Naive B cell (primary cell): ENCODE data around the gene PMEPA1. TPM values are rescaled to one million over a fixed set of nuclear protein-coding genes. Genes with fewer than 3 reads are reported as not detected.

Source experiments
- ATAC-seq, 2 donors: fragments of 150-1000 bp; cut with Tn5 transposase; 2 replicates each; pipeline ENCODE4 v1.10.0; 2021; ENCODE audit warnings: low read depth in 2 of 2, mild to moderate bottlenecking in 2 of 2, moderate library complexity in 2 of 2
- DNase-seq: peaks from one replicate; pipeline ENCODE4 v3.0.0; 2022
- H3K27ac Mint-ChIP-seq, 6 donors: one replicate each; pipeline ENCODE4 v1.8.0; 2020 to 2022; ENCODE audit warnings: mild to moderate bottlenecking in 6 of 6, mixed read lengths in 6 of 6, moderate library complexity in 5 of 6, inconsistent platforms in 2 of 6
- H3K27me3 Mint-ChIP-seq, 3 donors: one replicate each; pipeline ENCODE4 v1.8.0; 2021 to 2022; ENCODE audit warnings: mixed read lengths in 3 of 3, mild to moderate bottlenecking in 1 of 3
- H3K36me3 Mint-ChIP-seq, 2 donors: one replicate each; pipeline ENCODE4 v1.8.0; 2020 to 2022; ENCODE audit warnings: mixed read lengths in 2 of 2, inconsistent platforms in 1 of 2, mild to moderate bottlenecking in 1 of 2
- H3K4me1 Mint-ChIP-seq, 3 donors: one replicate each; pipeline ENCODE4 v1.8.0; 2020 to 2022; ENCODE audit warnings: mixed read lengths in 3 of 3, inconsistent platforms in 1 of 3, mild to moderate bottlenecking in 1 of 3, moderate library complexity in 1 of 3
- H3K4me3 Mint-ChIP-seq, 8 donors: one replicate each; pipeline ENCODE4 v1.8.0; 2020 to 2022; ENCODE audit warnings: mild to moderate bottlenecking in 8 of 8, mixed read lengths in 8 of 8, moderate library complexity in 8 of 8, inconsistent platforms in 2 of 8
- H3K9me3 Mint-ChIP-seq, 7 donors: one replicate each; pipeline ENCODE4 v1.8.0; 2020 to 2022; ENCODE audit warnings: mixed read lengths in 7 of 7, mild to moderate bottlenecking in 5 of 7, inconsistent platforms in 2 of 7, moderate library complexity in 1 of 7
- polyA plus RNA-seq, 6 donors: library from polyadenylated mRNA; unstranded; fragments of 300-500 nt; fragmentation: Illumina TruSeq; gene quantifications; one replicate each; pipeline ENCODE4 v1.2.3, GENCODE V29; 2021; ENCODE audit warnings: low read depth in 6 of 6

The PMEPA1 gene
- polyA plus RNA-seq, 6 donors from 2014 or later, result 7.6 to 18.7 (median 12.5) TPM

DNA sequence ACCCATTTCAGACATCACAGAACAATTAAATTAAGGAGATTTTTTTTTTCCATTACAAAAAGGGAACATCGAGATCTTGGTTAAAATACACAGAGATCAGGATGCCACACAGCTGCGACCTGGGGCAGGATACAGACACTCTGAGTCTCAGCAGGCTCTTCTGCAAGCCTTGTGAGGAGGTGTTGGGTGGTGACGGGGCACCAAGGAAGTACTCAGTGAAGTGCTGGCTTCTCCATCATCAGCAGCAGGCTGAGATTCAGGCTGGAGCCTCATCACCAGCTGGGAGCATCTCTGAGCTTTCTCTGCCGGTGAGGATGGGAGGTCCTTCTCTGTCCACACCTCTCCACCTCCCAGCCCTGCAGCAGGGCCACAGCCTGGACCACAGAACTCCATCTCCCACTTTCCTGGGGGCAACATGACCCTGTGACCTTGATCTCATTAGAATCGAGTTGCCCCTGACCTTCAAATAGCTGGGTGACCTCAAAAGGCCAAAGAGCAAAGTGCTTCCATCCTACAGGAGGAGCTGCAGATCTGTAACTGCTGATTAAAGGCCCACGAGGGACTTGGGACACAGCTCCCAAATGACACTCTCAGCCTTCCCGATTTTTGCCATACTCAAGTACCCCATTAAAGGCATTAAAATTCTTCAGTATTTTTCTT is 16.0 kb downstream of the PMEPA1 start:
- no peaks in the 10 kb centered on the region for H3K27me3 Mint-ChIP-seq
- H3K36me3 Mint-ChIP-seq, result no peaks in the 10 kb centered on the region
- peaks cover 63 to 96% (median 92%) of the 10 kb centered on the region in 3 donors for H3K4me1 Mint-ChIP-seq
- ATAC-seq, result peak; percentile 34 to 50
- H3K4me3 Mint-ChIP-seq, result peak overlapping the region; percentile 31 to 81 (median 70)
- H3K27ac Mint-ChIP-seq, result peak overlapping the region; percentile 57 to 91 (median 84)
- H3K9me3 Mint-ChIP-seq, result no peaks in the 10 kb centered on the region
- no peak for DNase-seq

DNA sequence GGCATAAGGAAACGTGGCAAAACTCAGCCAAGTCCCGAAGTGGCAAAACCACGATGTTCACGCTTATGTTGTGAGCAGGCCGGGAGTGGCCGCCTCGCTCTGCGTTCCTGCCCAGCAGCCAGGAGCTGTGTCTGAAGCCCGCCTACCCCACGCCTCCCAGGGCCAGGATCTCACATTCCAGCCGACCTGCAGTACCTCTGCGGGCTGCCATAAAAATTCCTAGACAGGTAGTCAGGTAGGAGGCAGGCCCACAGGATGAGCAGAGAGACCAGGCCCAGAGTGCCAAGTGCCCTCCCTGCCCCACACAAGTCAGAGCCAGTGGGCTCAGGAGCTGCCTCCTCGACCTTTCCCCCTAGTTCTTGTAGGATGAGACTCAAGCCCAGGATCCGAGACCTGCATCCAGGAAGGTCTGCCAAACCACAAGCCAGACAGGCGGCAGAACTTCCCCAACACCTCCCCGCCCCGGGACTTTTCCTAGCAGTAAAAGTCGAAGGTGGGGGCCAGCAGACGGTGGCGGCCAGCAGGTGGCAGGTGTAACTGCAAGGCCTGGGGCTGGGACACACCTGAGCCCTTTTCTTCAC is 16.7 kb downstream of the PMEPA1 start:
- Mint-ChIP-seq H3K9me3 (no peaks in the 10 kb centered on the region), H3K27ac (peak overlapping the region; percentile 82 to 91 (median 85)), H3K4me3 (peak overlapping the region; percentile 16 to 81 (median 70)), H3K36me3 (no peaks in the 10 kb centered on the region), H3K4me1 (peaks cover 62 to 96% (median 92%) of the 10 kb centered on the region in 3 donors), H3K27me3 (no peaks in the 10 kb centered on the region)
- ATAC-seq (peak; percentile 31 to 51), DNase-seq (no peak)

DNA sequence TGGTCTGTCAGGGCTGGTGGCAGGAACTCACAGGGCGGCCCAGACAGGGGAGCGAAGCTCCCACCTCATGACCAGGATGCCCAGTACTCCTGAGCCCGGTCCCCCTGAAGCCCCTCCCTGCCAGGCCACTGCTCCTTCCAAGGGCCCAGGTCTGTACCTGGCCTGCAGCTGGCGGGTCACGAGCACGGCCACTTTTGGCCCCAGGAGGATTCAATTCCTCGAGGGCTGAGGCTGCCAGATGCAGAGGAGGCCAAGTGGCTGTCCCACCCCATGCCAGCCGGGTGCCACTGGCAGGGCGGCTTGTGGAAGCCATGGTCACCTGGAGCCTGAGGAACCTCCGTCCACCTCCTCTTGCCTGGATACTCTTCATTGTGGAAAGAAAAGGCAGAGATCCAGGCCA is 17.4 kb downstream of the PMEPA1 start:
- no peak for DNase-seq
- no peak for ATAC-seq
- no peaks in the 10 kb centered on the region for H3K9me3 Mint-ChIP-seq
- peak overlapping the region in 4 of 6 donors; percentile 65 to 94 (median 91) for H3K27ac Mint-ChIP-seq
- peaks cover 62 to 96% (median 92%) of the 10 kb centered on the region in 3 donors for H3K4me1 Mint-ChIP-seq
- H3K36me3 Mint-ChIP-seq, result no peaks in the 10 kb centered on the region
- H3K4me3 Mint-ChIP-seq, result peak overlapping the region in 6 of 8 donors; percentile 75 to 87 (median 78)
- H3K27me3 Mint-ChIP-seq, result no peaks in the 10 kb centered on the region

DNA sequence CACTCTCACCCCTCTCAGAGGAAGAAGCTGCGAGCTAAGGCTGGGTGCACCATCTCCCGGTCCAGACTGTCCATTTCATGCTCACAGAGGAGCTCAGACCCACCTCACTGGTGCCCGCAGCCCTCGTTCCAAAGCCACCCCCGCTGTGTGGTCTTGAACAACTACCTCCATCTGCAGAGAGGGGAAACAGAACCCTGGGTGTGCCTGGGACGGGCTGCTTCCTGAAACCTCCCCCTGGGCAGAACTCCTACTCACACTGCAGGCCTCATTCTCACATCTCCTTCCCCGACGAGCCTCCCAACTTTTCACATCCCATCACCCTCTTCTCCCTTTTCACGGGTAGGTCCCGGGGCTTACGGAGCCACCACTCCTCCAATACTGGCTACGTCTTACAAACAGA is 18.1 kb downstream of the PMEPA1 start:
- Mint-ChIP-seq H3K4me1 (peaks cover 62 to 96% (median 92%) of the 10 kb centered on the region in 3 donors), H3K9me3 (no peaks in the 10 kb centered on the region), H3K27me3 (no peaks in the 10 kb centered on the region), H3K36me3 (peaks cover 6% of the 10 kb centered on the region in 2 donors), H3K27ac (peak overlapping the region in 5 of 6 donors; percentile 51 to 94 (median 91)), H3K4me3 (peak overlapping the region; percentile 51 to 87 (median 78))
- DNase-seq (no peak), ATAC-seq (peak; percentile 25 to 37)

DNA sequence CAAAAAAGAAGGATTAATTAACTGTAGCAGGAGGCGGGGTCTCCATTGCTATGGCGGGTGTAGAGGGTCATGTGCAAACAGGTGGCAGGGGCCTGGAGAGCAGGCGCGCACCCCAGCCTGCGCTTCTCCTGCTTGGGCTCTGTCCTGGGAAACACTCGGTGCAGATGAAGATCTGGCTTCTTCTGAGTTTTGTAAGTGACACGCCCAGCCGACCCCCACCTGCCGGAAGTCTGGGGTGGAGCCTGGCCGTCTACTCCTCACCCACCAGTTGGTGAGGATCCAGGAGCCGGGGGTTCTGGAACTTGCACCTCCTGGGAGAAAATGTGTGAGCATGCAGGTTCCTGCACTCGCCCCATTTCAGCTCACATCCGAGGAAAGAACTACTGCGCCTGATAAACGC is 19.3 kb downstream of the PMEPA1 start:
- H3K36me3 Mint-ChIP-seq, result peaks cover 6 to 7% of the 10 kb centered on the region in 2 donors
- H3K9me3 Mint-ChIP-seq, result no peaks in the 10 kb centered on the region
- H3K4me1 Mint-ChIP-seq, result peaks cover 68 to 96% (median 92%) of the 10 kb centered on the region in 3 donors
- DNase-seq (no peak), ATAC-seq (no peak)
- H3K4me3 Mint-ChIP-seq, result peak overlapping the region in 2 of 8 donors; percentile 12 to 75
- peak overlapping the region in 1 of 6 donors; percentile 62 for H3K27ac Mint-ChIP-seq
- no peaks in the 10 kb centered on the region for H3K27me3 Mint-ChIP-seq

DNA sequence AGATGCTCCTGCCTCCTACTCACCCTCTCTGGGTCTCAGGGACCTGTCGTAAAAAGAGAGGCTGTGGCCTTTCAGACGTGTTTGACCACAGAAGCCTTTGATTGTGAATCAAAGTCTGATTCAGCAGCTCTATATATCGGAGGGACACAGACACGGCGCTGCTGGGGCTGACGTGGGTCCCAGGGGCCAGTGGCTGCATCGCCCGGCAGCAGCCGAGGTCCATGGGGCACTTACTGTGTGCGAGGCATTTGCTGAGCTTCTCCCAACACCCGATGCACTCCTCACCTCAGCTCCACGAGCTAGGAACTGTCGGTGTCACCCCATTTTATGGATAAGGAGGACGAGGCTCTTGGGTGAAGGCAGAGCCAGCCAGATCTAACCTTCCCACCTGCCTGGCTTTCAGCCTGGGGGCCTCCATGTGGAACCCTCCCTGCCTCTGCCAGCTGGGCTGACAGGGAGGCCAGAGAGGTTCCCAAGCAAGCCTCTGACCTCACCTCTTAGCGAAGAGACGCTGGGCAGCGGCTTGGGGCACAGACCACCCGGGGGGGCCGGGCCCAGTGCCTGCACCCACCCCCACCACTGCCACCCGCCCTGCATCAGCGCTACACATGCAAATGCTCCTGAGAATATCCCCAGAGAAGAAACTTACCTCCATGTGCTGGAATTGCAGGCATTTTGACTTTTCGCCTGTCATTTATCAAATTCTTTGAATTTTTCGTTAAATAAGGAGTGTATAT is 19.9 kb downstream of the PMEPA1 start:
- Mint-ChIP-seq H3K9me3 (no peaks in the 10 kb centered on the region), H3K36me3 (peaks cover 6 to 7% of the 10 kb centered on the region in 2 donors), H3K27me3 (no peaks in the 10 kb centered on the region), H3K4me1 (peaks cover 72 to 96% (median 93%) of the 10 kb centered on the region in 3 donors), H3K27ac (peak overlapping the region in 5 of 6 donors; percentile 12 to 100 (median 49)), H3K4me3 (peak overlapping the region in 1 of 8 donors; percentile 24)
- ATAC-seq, result no peak
- DNase-seq, result no peak

DNA sequence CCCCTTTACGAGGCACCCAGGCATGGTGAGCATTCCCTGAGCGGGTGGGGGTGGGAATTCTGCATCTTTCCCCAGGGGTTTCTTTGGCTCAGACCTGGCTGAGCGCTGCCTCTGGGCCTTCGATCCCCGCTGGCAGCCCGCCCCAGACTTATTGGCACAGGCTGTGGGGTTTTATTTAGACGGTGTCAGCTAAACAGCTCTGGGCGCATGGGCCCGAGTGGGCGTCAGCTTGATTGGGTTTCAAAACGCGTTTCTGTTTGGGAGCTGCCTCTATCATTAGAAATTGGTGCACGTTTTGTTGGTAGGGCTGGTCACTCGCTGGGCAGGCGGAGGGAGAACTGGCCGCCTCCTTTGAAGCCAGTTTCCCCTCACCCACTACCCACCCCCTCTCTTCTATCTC is 21.0 kb downstream of the PMEPA1 start:
- H3K4me3 Mint-ChIP-seq, result peak overlapping the region in 3 of 8 donors; percentile 37 to 71 (median 44)
- no peak for DNase-seq
- ATAC-seq, result no peak
- peaks cover 6 to 7% of the 10 kb centered on the region in 2 donors for H3K36me3 Mint-ChIP-seq
- no peaks in the 10 kb centered on the region for H3K27me3 Mint-ChIP-seq
- H3K27ac Mint-ChIP-seq, result peak overlapping the region in 1 of 6 donors; percentile 100
- H3K4me1 Mint-ChIP-seq, result peaks cover 71 to 96% (median 93%) of the 10 kb centered on the region in 3 donors
- no peaks in the 10 kb centered on the region for H3K9me3 Mint-ChIP-seq

DNA sequence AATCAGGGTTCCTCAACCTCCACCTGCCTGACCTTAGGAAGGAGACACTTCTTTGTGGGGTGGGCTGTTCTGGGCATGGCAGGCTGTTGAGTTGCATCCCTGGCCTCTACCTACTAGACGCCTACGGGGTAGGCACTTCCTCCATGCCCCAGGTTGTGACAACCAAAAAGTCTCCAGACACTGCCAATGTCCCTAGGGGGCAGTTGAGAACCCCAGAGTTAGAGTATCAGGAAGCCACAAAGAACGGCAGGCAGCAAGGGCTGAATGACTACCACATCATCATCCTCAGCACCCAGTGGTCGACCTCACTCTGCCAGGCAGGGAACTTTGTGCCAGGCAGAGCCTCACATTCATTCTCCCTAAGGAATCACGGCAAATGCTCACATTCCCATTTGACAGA is 21.5 kb downstream of the PMEPA1 start:
- peak; percentile 66 for ATAC-seq
- H3K36me3 Mint-ChIP-seq, result peaks cover 6 to 7% of the 10 kb centered on the region in 2 donors
- peak overlapping the region; percentile 81 to 100 (median 87) for H3K27ac Mint-ChIP-seq
- peaks cover 69 to 96% (median 93%) of the 10 kb centered on the region in 3 donors for H3K4me1 Mint-ChIP-seq
- H3K4me3 Mint-ChIP-seq, result peak overlapping the region in 7 of 8 donors; percentile 22 to 83 (median 64)
- no peaks in the 10 kb centered on the region for H3K27me3 Mint-ChIP-seq
- no peaks in the 10 kb centered on the region for H3K9me3 Mint-ChIP-seq
- DNase-seq, result no peak

DNA sequence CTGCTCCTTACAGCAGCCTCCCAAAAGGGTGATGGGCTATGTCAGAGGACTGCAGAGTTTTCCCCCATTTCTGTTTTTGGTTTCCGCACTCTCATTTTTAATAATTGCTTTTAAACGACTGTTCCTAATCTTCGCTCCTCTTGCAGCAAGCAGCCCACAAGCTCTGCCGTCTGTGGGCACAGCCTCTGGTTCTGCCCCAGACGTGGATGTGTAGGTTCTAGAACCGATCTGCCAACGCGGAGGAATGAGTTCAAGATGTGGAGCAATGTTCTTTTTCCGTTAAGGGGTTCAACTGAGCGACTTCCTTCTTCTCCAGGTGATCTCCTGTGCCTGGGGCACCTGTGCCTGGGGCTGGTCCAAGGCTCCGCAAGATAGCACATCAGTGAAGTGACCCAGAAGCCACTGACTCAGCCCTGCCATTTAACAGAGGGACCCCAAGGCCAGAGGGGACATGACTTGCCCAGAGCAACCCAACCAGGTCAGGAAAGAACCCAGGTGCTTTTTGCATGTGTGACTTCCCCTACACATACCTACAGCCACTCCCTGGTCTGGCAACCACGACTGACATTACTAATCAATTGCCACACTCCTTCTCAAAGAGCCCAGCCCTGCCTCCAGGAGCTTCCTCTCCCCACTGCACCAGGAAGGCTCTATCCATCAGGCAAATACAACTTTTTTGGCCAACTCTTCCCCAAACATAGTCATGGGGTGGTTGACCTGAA is 22.7 kb downstream of the PMEPA1 start:
- DNase-seq (no peak), ATAC-seq (peak; percentile 27 to 41)
- H3K27me3 Mint-ChIP-seq, result no peaks in the 10 kb centered on the region
- no peaks in the 10 kb centered on the region for H3K9me3 Mint-ChIP-seq
- H3K27ac Mint-ChIP-seq, result peak overlapping the region; percentile 74 to 100 (median 90)
- H3K36me3 Mint-ChIP-seq, result peaks cover 6 to 7% of the 10 kb centered on the region in 2 donors
- H3K4me1 Mint-ChIP-seq, result peaks cover 70 to 96% (median 93%) of the 10 kb centered on the region in 3 donors
- peak overlapping the region in 6 of 8 donors; percentile 58 to 83 (median 72) for H3K4me3 Mint-ChIP-seq

DNA sequence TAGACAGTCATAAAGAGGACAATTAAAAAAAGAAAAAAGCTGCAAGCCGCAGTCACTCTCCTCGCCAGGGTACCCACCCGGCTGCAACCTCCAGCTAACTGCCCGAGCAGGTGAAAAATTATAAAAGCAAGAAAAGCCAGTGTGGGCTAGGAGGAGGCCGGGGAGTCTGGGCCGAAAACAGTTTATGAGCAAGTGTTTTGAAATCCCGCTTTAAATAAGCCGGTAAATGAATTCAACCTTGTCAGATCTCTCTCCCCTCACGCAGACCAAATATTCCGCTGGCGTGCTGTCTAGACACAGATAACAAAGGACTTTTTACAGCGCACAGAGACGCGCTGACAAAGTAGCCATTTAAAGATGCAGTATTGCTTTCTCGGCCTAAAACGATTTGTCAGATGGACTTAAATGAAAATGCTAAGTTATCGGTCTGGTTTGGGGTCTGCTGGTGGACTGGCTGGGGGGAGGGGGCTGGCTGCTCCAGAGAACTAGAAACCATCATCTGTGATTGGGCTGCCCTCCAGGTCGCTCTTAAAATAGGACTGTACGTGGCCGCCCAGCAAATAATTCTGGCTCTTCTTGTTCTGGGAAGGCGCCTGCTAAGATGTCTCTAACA is 24.6 kb downstream of the PMEPA1 start:
- Mint-ChIP-seq H3K4me1 (peaks cover 79 to 96% (median 96%) of the 10 kb centered on the region in 3 donors), H3K36me3 (peaks cover 6 to 7% of the 10 kb centered on the region in 2 donors), H3K27ac (peak overlapping the region in 5 of 6 donors; percentile 21 to 100 (median 91)), H3K9me3 (peaks cover 0 to 1% (median 0%) of the 10 kb centered on the region in 7 donors), H3K4me3 (peak overlapping the region in 6 of 8 donors; percentile 32 to 79 (median 54)), H3K27me3 (no peaks in the 10 kb centered on the region)
- ATAC-seq (no peak), DNase-seq (no peak)

DNA sequence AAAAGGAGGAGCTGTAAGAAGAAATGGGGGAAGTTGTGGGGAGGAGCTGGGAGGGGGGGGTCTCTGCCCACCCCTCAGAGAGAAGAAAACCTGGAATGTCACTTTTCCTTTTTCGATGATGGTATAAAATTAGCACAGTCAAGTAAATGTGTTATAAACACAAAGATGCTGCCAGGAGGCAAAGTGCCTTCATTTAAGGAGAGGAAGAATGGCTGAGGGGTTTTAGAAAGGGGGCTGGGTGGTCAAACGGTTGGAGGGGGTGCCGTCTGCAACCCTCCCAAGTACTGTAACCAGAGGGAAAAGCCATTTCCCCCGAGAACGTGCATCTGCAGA is 25.0 kb downstream of the PMEPA1 start:
- ATAC-seq (no peak), DNase-seq (no peak)
- Mint-ChIP-seq H3K4me3 (peak overlapping the region; percentile 28 to 89 (median 44)), H3K4me1 (peaks cover 82 to 100% (median 100%) of the 10 kb centered on the region in 3 donors), H3K27ac (peak overlapping the region in 5 of 6 donors; percentile 47 to 100 (median 91)), H3K36me3 (peaks cover 6 to 7% of the 10 kb centered on the region in 2 donors), H3K9me3 (peaks cover 0 to 1% (median 0%) of the 10 kb centered on the region in 7 donors), H3K27me3 (no peaks in the 10 kb centered on the region)
